GM13976 (cell line): ENCODE data around the gene CD177.
"Not testable (repeated sequence)": the region's sequence is repeated elsewhere in the genome, so short reads cannot be mapped to it uniquely, and the experiment has no call there.

ENCODE experiments used
- DNase-seq: peaks from one replicate; pipeline ENCODE4 v3.0.0; 2012; ENCODE audit warnings: low spot score
- in situ Hi-C: fragments of 300-500 bp; cut with MboI; formaldehyde crosslinking; loops from one replicate; pipeline ENCODE4 v1.12.0; 2022; ENCODE audit warnings: low sequenced_read_pairs, mixed read lengths, inconsistent platforms; ENCODE audit not compliant: unreplicated experiment
- TF ChIP-seq, protein P1 (sequence below): IDR thresholded peaks from 2 replicates; pipeline ENCODE4 v1.5.1; 2012; ENCODE audit warnings: borderline replicate concordance, mild to moderate bottlenecking; ENCODE audit not compliant: insufficient read depth; ENCODE audit errors: extremely low read depth, missing control alignments, control extremely low read depth

CD177 gene

DNA sequence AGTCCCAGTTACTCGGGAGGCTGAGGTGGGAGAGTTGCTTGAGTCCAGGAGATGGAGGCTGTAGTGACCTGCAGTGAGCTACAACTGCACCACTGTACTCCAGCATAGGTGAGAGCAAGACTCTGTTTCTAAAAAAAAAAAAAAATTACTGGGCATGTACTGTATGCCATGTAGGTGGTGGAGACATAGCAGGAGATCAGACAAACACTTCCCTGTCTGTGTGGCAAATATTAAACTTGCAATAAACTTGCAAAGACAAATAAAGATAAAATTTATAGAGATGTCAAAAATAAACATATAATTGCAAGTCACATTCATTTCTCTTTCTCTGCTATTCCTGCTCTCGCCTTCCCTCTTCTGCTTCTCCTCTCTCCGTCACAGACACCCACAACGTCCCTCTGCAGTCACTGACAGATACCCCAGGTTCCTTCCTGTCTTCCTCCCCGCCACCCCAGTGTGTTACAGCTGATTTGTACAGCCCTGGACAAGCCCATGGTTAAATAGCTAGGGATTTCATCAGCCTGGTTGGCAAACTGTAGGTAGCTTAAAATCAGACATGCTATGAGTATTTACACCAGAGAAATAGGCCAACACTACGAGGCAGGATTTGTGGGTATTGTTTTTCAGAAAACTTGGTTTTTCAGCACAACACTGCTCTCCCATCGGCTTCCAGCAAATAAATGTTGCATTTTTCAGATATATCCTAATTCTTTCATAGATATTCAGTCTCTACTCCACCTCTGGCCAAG lies 1.3 kb upstream of the CD177 start:
- no peak for DNase-seq
- in situ Hi-C loops: no loop called here
- TF ChIP-seq, protein P1, sequence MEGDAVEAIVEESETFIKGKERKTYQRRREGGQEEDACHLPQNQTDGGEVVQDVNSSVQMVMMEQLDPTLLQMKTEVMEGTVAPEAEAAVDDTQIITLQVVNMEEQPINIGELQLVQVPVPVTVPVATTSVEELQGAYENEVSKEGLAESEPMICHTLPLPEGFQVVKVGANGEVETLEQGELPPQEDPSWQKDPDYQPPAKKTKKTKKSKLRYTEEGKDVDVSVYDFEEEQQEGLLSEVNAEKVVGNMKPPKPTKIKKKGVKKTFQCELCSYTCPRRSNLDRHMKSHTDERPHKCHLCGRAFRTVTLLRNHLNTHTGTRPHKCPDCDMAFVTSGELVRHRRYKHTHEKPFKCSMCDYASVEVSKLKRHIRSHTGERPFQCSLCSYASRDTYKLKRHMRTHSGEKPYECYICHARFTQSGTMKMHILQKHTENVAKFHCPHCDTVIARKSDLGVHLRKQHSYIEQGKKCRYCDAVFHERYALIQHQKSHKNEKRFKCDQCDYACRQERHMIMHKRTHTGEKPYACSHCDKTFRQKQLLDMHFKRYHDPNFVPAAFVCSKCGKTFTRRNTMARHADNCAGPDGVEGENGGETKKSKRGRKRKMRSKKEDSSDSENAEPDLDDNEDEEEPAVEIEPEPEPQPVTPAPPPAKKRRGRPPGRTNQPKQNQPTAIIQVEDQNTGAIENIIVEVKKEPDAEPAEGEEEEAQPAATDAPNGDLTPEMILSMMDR: no peak

DNA sequence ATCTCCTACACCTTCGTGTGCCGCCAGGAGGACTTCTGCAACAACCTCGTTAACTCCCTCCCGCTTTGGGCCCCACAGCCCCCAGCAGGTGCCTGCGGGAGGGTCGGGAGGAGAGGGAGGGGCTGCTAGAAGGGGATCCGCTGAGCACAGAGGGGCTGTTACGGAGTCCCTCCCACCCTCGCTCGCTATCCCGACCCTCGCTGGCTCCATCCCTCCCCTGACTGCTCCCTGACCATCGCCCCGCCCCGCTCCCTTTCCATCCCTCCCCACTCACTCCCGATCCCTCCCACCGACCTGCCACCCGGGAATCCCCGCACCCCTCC lies 780 bp downstream of the CD177 start:
- TF ChIP-seq, protein P1: no peak
- DNase-seq: no peak
- in situ Hi-C loops: no loop called here

DNA sequence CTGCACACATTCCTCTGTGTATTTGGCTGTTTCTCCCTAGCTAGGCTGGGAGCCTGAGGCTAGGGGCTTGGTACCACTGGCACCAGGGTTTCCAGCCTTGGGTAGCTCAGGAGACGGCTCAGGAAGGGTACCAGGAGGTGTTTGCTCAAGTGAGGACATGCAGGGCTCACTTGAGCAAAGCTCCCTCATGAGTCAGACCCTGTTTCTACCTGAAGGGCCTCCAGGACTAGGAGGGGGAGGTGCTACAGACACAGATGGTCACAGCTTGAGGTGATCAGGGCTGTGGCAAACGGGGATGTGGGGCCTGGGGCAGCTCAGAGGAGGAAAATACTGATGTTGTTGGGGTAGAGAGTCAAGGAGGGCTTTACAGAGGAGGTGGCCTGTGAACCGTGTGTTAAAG lies 3.3 kb downstream of the CD177 start:
- DNase-seq, in situ Hi-C loops: not testable (repeated sequence)

DNA sequence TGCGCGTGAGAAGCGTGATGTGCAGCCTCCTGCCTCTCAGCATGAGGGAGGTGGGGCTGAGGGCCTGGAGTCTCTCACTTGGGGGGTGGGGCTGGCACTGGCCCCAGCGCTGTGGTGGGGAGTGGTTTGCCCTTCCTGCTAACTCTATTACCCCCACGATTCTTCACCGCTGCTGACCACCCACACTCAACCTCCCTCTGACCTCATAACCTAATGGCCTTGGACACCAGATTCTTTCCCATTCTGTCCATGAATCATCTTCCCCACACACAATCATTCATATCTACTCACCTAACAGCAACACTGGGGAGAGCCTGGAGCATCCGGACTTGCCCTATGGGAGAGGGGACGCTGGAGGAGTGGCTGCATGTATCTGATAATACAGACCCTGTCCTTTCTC lies 8.7 kb downstream of the CD177 start:
- no peak for DNase-seq
- in situ Hi-C loops: no loop called here
- TF ChIP-seq, protein P1: no peak

DNA sequence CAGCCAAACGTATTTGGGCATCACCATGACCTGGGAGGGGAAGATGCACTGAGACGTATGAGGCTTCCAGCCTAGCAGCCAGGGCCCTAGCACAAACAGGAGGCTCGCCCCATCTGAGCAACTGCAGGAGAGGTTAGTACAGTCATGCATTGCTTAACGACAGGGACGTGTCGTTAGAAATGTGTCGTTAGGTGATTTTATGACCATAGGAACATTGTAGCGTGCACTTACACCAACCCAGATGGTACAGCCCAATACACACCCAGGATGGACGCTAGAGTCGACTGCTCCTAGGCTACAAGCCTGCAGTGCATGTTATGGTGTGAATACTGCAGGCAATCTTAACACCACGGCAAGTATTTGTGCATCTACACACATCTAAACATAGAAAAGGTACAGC lies 9.3 kb downstream of the CD177 start:
- no peak for DNase-seq
- TF ChIP-seq, protein P1: no peak
- in situ Hi-C loops: no loop called here

DNA sequence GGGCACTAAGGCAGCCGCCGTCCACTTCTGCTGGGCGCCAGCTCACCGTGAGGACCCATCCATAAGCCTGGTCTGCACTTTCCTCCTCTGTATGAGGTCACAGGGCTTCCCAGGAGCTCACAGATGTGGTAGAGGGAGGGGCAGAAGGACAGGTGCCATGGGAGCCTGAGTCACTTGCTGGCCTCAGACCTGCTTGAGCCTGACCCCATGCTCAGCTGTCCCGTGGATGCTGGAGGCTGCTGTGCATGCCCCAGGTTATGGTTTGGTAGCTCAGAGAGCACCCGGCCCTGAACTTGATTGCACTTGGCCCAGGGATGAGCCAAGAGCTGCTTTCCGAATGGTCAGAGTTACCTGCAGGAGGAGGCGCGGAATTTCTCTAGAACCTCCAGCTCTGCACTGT lies 12.2 kb downstream of the CD177 start:
- in situ Hi-C loops, DNase-seq: not testable (repeated sequence)

DNA sequence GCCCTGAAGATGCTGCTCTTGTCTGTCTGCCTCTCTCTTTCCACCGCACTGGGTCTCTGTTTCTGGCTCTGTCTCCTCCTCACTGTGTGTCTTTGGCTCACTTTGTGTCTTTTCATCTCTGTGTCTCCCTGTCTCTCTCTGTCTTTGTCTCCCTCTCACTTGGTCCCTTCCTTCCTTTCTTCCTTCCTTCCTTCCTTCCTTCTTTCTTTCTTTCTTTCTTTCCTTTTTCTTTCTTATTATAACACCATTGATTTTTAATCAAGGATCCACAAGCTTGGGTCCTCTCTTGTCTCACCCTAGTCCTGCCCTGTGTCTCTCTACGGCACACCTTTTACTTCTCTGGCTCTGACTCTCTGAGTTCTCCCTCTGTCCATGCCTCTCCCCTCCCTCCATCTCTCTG lies 14.3 kb downstream of the CD177 start:
- in situ Hi-C loops: no loop called here

DNA sequence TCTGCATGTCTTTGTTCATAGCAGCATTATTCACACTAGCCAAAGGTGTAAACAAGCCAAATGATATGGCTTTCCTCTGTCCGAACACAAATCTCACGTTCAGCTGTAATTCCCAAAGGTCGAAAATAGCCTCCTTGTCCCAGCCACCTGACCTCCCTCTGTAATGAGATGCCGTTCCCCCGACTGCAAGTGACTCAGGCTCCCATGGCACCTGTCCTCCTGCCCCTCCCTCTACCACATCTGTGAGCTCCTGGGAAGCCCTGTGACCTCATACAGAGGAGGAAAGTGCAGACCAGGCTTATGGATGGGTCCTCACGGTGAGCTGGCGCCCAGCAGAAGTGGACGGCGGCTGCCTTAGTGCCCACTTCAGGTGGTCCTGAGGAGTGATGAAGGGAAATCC lies 15.4 kb downstream of the CD177 start:
- DNase-seq, in situ Hi-C loops: not testable (repeated sequence)

More for the DNA sequence above, 14.3 kb downstream of the CD177 start:
- DNase-seq: no peak
- TF ChIP-seq, protein P1: no peak
